Uterine smooth muscle cell (primary cell): ENCODE measurements around the gene RAB25. TPM values are rescaled to one million over a fixed set of nuclear protein-coding genes. Genes with fewer than 3 reads are reported as not detected.

Experiments used
- total RNA-seq: library from RNA; depleted of rRNA; stranded (reverse); fragments of >200 nt; gene quantifications from 2 replicates; pipeline ENCODE4 v1.2.3, GENCODE V29; 2014

The RAB25 gene
- not detected in 2 replicates for total RNA-seq

DNA sequence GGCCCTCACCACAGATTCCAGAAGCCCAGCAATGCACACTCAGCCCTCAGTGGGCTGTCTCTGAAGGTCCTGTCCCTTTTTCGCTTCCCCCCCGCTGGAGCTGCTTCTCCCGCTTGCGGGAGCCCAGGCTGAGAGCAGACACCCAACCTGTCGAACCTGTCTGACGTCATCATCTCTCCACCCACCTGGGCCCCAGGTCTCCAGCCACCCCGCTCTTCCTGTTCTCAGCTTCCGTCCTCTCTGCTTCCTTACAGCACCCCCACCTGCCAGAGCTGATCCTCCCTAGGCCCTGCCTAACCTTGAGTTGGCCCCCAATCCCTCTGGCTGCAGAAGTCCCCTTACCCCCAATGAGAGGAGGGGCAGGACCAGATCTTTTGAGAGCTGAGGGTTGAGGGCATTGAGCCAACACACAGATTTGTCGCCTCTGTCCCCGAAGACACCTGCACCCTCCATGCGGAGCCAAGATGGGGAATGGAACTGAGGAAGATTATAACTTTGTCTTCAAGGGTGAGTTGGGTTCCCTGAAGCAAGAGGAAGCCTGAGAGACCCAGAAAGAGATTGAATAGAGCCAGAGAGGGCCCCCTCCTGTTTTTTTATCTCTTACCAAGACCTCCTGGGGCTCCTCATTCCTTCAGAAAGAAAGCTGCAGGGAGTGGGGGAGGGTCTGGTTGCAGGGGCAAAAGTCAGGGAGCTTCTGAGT, at the start of gene RAB25:
RAB25 (plus strand) TSS at position 224 of the 700 bp plus-strand sequence; CDS start at position 465, 241 bp downstream.

DNA sequence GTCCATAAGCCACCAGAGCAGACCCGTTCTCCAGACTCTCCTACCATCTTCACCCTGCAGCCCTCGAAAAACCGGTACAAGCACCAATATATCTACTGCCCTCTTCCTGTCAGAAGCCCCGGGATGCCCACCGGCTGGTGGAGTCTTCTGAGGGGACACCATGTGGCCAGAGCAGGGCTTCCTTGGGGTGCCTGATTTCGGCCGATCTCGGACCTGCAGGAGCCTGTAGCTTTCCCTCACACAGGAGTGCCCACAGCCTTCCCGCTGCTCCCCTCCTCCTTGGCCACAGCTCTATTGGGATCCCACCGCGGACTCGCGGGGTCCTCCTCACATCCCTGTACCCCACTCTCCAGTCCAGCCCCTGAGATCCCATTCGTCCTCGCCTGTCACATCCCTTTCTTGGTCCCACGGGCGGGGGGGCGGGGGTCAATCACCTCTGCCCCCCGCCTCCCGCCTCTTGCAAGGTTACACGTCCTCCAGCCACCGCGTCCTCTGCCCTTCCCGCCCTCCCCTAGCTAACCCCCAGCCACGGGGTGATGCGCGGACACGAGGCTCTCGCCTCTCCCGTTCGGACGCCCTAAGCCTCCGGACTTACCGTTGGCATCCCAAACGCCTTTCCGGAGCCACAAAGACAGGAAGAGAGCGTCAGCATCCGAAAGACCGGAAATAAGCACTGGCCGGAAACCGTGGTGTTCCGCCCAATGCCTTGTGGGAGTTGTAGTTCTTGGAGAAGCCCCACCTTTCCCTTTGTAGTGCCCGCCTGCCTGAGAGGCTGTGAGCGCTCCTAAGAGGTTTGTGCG, 40.5 kb upstream of the RAB25 start, which contains the start of gene SSR2:
SSR2 (minus strand) TSS at position 659 of the 800 bp plus-strand sequence. CDS start 784 bp downstream, outside the sequence.

DNA sequence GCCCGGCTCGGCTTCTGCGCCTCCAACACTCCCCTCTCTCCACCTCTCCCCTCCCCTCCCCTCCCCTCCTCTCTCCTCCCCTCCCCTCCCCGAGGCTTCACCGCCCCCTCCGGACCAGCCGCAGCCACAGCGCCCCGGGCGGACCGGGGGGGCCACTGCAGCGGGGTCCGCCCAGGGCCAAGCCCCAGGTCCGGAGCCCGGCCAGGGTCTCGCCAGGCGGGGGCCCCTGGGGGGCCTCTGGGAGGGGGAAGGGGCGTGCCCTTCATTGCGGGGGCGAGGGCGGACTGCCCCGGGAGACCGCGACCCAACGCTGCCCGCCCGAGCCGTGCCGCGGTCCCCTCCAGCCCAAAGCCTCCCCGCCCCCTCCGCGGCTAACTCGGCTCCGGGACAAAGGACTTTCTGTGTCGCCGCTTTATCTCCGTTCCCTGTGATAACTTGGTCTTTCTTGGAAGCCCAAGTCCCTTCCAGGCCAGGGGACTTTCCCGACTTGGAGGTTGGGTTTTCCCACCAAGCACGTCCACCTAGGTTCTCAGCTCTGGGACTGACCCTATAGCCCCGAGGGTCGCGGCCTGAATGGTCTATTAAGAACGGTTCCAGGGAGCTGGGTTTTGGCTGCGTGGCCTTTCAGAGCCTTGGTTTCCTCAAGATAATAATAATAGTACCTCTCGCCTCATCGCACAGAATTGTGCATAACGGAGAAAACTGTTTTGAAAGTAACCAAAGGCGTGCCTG, 7.0 kb upstream of the RAB25 start, which contains the start of gene UBQLN4:
UBQLN4 (minus strand) TSS at position 31 of the 732 bp plus-strand sequence. CDS start 97 bp downstream, outside the sequence.

DNA sequence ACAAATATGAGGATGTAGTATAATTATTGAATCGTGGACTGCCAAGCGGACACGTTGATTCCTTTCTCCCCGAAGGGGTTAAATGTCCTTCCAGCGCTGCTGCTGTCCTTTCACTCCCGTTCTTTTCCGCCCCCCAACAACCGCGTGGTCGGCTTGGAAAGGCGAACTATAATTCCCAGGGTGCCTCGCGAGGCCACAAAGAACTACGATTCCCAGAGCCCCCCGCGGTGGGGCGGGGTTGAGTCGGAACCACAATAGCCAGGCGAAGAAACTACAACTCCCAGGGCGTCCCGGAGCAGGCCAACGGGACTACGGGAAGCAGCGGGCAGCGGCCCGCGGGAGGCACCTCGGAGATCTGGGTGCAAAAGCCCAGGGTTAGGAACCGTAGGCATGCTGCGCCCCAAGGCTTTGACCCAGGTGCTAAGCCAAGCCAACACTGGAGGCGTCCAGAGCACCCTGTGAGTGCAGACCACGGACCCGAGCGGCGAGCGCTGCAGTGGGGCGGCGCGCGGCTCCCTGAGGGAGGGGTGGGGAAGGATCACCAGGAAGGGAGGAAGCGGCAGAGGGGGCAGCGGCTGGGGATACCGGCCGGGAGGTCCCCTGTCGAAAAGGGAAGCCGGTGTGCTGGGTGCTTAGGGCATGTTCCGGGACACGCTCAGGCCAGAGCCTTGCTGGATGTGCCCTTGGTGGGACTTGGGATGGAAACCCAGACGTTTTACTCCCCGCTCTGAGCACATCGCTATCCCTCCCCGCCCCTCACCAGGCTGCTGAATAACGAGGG, 6.3 kb upstream of the RAB25 start, which contains the start of gene LAMTOR2:
LAMTOR2 (plus strand) TSS at position 283 of the 781 bp plus-strand sequence; CDS start at position 391, 108 bp downstream.

DNA sequence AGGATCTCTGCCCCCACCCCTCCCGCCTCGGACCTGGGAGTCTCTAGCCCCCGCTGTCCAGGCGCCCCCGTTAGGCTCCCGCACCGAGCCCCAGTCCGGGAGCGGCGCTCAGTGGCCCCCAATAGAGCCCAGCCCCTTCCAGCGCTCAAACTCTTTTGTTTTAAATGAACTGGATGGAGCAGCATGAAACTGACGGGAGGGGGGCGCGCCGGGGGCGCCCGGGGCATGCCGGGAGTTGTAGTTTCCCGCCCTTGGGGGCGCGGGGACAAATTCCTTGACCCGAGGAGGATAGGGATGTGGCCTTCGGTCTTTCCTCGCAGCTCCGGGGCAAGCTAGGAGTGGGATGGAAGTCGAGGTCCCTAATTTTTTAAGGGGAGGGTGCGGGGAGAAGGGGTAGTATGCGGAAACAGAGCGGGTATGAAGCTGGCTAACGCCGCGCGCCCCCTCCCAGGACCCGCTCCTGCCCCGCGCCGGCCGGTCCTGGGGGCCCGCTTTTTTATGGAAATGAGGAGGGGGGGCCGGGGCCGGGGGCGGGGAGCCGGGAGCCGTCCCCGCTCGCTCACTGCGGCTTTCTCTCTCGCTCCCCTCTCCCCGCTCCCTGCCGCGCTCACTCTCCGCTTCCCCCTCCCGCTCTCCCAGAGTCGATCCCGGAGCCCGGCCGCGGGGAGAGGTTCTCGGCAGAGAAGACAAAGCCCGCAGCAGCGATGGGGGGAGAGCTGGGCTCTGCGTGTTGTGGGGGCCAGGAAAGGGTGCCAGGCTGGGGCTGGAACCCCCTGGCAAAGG, 21.5 kb downstream of the RAB25 start, which contains the start of gene MEX3A:
MEX3A (minus strand) TSS at position 157 of the 783 bp plus-strand sequence. CDS start 467 bp downstream, outside the sequence.

DNA sequence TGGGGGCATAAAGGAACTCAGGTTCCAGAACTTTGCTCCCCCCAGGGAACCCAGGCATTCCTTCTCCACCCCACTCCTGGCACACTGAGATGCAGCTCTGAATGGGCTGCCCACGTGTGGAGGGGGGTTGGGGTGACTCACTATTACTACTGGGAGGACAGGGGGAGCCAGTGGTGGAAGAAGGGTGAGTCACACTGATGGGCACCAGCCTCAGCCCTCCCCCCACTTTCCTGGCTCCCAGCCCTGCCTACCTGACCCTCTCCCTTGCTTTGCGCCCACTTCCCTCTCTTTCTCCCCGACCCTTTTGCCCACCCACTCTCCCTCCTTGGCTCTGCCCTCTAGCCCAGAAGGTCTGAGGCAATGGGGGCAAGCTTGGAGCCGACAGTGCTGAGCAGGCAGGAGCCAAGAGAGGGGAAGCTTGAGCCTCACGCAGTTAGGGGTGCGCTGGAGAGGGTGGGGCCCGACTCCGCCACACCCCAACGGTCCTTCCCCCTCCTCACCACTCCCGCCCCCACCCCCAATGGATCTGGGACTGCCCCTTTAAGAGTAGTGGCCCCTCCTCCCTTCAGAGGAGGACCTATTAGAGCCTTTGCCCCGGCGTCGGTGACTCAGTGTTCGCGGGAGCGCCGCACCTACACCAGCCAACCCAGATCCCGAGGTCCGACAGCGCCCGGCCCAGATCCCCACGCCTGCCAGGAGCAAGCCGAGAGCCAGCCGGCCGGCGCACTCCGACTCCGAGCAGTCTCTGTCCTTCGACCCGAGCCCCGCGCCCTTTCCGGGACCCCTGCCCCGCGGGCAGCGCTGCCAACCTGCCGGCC, 53.4 kb downstream of the RAB25 start, which contains the start of gene LMNA:
LMNA (plus strand) TSS at position 611 of the 818 bp plus-strand sequence. CDS start 208 bp downstream, outside the sequence.

Other genes starting within 250 kb of the RAB25 start
- 33.2 and 33.8 TPM in 2 replicates for gene GON4L, start 203.9 kb upstream of the RAB25 start, total RNA-seq
- 40.4 and 46.0 TPM in 2 replicates for gene SYT11, start 201.6 kb upstream of the RAB25 start, total RNA-seq
- gene RIT1, start 149.8 kb upstream of the RAB25 start, total RNA-seq: 40.2 and 53.9 TPM in 2 replicates
- 35.7 and 36.5 TPM in 2 replicates for gene KHDC4, start 126.7 kb upstream of the RAB25 start, total RNA-seq
- 0.11 and 0.12 TPM in 2 replicates for gene RXFP4, start 119.5 kb upstream of the RAB25 start, total RNA-seq
- gene ARHGEF2, start 82.6 kb upstream of the RAB25 start, total RNA-seq: 183 and 207 TPM in 2 replicates
- gene SSR2, start 40.2 kb upstream of the RAB25 start, total RNA-seq: 628 and 681 TPM in 2 replicates
- 12.8 and 14.7 TPM in 2 replicates for gene UBQLN4, start 7.4 kb upstream of the RAB25 start, total RNA-seq
- 35.0 and 40.1 TPM in 2 replicates for gene LAMTOR2, start 6.4 kb upstream of the RAB25 start, total RNA-seq
- 0.89 and 1.7 TPM in 2 replicates for gene MEX3A, start 21.3 kb downstream of the RAB25 start, total RNA-seq
- gene LMNA, start 53.6 kb downstream of the RAB25 start, total RNA-seq: 1,149 and 1,765 TPM in 2 replicates
- gene SEMA4A, start 92.4 kb downstream of the RAB25 start, total RNA-seq: 0.66 and 1.2 TPM in 2 replicates
- 7.6 and 11.2 TPM in 2 replicates for gene SLC25A44, start 132.9 kb downstream of the RAB25 start, total RNA-seq
- gene PMF1, start 151.8 kb downstream of the RAB25 start, total RNA-seq: 28.9 and 45.6 TPM in 2 replicates
- 0.11 TPM in 1 of 2 replicates, not detected in the other for gene BGLAP, start 181.0 kb downstream of the RAB25 start, total RNA-seq
- gene PAQR6, start 186.9 kb downstream of the RAB25 start, total RNA-seq: 0.22 and 0.37 TPM in 2 replicates
- gene SMG5, start 221.7 kb downstream of the RAB25 start, total RNA-seq: 54.8 and 59.2 TPM in 2 replicates
- gene TMEM79, start 223.2 kb downstream of the RAB25 start, total RNA-seq: 1.3 and 2.5 TPM in 2 replicates
- 38.3 and 69.4 TPM in 2 replicates for gene GLMP, start 234.5 kb downstream of the RAB25 start, total RNA-seq
- gene VHLL, start 238.1 kb downstream of the RAB25 start, total RNA-seq: not detected in 2 replicates